HG03442 (cell line): Measurements from ENCODE around the gene KCNQ4.

Source experiments
- ATAC-seq: cut with Tn5 transposase; IDR thresholded peaks from one replicate; pipeline ENCODE4 v1.9.1; 2021; ENCODE audit warnings: mild to moderate bottlenecking, moderate library complexity; ENCODE audit not compliant: unreplicated experiment

Gene KCNQ4

DNA sequence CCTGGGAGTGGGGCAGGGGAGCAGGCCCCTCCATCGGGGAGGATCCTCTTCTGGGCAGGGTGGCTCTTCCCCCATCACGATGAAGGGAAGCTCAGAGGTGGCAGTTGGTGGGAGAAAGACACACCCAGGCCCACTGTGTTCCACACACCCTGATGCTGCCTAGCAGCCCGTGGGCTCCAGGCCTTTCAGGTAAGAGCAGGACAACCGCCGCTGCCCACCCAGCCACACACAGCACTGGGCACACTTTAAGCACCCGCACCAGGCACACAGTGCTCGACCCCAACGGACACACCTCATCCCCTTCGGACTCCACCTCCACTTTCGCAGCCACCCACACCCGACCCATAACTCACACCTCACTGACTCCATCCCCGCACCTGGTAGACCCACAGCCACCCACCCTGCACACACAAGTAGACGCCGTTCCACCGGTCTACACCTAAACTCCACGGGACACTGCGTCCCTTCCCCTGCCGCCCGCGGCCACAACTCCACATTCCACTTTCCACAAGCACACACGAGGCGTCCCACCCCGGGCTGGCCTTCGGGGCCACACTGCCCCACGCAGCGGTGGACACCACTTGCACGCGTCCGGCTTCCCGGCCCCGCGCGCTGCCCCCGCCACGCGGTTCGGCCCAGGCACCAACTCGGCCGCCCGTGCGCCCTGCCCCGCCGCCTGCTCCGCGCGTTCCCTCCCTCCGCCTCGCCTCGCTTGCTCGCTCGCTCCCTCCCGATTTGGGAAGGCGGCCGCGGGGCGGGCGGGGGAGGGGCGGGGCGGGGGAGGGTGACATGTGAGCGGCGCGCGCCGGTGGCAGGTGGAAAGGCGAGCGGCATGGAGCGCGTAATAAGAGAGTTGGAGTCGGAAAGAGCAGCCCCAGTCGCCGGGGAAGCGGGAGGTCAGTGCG is at the start of gene KCNQ4:
TSS of gene KCNQ4 (plus strand) at position 787 of the 905 bp plus-strand sequence. CDS start 307 bp downstream, outside the sequence.
- no peak for ATAC-seq

DNA sequence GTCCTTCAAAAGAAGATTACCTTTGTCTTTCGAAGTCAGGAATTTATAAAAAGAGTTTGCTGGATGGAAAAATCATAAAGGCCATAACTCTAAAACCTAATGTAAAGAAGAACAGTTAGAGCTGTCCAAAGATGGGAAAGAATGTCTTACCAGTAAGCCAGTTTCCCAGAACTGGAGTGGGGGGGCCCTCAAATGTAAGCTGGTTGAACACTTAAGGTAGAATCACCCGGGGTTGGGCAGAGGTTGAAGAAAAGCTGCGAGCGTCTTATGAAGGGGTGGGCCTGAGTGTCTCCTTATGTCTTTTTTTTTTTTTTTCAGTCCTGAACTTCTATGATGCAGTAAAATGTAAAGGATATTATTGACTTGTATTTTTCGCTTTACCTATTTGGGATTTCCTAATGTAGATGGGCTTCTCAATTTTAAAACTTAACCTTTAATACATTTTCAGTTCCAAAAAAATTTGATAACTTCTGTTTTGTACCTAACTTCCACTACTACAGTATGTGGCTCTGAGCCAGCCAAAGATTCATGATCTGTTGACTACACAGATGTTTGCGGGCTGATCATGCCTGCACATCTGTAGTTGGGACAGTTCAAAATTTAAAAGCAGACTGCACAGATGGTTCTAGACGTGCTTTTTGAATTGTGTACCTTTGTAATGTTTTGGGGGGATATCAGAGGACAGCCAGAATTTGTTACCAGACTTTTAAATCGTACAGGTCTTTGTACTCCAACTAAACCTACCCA is 48.5 kb upstream of the KCNQ4 start:
- no peak for ATAC-seq

DNA sequence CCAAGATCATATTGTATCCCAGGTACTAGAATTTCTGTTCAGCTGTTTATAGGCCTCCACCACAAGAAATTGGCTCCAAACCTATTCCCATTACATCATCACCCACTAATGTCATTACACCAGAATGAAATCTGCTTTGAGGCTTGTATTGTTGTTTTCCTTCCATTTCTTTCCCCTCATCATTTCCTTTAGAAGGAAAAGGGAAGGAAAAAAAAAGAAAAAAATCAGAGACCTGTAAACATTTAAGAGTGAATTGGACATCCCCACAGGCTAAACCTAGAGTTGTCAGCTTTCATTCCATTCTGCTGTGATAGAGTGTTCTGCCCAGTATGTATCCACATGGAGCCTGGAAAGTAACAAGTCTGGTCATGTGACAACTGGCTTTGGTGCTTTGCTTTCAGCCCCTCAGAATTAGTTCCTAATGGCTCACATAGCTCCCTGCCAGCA is 47.5 kb upstream of the KCNQ4 start:
- ATAC-seq, result no peak

DNA sequence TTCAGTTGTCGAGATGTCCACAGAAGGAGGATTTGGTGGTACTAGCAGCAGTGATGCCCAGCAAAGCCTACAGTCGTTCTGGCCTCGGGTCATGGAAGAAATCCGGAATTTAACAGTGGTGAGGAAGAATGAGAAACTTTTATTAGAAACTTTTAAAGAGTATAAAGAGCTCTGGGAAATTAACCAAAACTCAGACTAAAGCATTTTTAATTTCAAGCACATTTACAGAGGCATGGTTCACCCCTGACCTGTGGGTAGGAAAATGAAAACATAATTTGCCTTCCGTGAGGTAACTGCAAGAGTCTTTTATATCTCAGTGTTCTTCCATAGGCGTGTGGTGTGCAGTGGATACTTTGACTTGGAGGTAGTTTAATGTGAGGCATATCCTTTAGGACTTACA is 44.8 kb upstream of the KCNQ4 start:
- ATAC-seq, result no peak

DNA sequence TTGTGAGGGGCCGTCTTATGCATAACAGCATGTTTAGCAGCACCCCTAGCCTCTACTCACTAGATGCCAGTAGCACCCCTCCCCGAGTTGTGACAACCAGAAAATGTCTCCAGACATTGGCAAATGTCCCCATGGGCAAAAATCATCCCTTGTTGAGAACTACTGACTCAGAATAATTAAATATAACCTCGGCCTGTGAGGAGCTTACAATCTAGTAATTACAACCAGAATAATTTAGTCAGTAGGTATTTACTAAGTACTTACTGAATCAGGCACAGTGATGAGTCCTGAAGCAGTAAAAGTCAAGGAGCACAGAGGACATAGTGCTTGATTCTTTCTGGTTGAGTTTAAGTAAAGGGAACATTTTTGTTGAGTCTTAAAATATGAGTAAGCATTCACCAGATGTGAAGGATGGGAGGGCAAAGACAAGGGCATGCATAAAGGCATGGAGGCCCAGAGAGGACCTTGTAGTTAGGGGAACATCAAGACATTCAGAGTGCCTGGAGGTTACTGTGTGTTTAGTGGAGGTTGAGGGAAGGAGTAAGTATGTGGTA is 44.1 kb upstream of the KCNQ4 start:
- no peak for ATAC-seq

DNA sequence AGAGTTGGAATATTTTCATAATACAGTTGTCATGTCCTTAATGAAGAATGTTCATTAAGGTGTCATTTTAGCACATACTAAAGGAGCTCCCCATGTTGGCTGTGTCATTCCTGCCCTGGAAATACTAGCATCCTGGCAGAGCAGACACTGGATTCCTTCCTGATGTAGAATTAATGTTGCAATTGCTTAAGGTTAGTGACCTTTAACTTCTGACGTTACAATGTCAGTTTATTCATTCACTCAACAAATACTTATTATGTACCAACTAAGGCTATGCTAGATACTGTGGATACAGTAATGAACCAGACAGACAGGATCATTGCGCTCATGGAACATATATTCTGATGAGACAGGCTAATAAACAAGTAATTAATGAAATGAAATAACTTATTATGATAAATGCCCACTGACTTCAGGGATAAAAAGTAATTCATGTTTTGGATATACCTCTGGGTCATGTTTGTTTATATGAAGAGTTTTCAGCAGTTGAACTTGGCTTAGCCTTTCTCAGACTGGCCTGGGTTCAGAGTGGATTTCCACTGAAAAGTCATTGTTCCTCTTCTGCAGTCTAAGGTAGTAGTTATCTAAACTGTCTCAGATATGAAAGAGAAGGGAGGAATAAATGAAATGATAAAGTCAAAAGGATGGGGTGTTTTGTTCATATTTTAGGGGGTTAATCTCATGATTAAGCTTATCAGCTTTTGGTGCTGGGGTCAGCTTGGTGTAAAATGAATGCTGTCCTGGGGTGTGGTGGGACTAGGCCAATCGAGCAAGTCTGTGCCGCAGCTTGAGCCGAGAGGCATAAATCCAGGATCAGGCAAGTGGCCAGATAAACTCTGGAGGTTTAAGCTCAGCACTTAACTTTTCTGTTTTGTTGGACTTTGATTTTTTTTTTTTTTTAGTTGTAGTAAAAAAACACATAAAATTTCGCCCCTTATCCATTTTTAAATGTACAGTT is 43.3 kb upstream of the KCNQ4 start:
- no peak for ATAC-seq

DNA sequence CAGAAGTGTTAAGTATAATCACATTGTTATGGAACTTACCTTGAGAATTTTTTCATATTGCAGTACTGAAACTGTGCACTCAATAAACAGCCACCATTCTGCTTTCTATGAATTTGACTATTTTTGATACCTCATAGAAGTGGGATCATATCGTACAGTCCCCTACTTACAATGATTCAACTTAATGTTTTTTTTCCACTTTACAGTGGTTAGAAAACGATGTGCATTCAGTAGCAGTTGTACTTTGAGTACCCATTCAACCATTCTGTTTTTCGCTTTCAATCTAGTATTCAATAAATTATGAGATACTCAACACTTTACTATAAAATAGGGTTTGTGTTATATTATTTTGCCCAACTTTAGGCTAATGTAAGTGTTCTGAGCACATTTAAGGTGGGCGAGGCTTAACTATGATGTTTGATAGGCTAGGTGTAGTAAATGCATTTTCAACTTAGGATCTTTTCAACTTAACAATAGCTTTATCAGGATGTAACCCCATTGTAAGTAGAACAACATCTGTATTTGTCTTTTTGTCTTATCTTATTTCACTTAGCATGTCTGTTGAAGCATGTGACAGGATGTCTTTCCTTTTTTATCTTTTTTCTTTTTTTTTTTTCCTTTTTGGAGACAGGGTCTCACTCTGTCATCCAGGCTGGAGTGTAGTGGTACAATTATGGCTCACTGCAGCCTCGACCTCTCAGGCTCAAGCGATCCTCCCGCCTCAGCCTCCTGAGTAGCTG is 42.4 kb upstream of the KCNQ4 start:
- no peak for ATAC-seq

DNA sequence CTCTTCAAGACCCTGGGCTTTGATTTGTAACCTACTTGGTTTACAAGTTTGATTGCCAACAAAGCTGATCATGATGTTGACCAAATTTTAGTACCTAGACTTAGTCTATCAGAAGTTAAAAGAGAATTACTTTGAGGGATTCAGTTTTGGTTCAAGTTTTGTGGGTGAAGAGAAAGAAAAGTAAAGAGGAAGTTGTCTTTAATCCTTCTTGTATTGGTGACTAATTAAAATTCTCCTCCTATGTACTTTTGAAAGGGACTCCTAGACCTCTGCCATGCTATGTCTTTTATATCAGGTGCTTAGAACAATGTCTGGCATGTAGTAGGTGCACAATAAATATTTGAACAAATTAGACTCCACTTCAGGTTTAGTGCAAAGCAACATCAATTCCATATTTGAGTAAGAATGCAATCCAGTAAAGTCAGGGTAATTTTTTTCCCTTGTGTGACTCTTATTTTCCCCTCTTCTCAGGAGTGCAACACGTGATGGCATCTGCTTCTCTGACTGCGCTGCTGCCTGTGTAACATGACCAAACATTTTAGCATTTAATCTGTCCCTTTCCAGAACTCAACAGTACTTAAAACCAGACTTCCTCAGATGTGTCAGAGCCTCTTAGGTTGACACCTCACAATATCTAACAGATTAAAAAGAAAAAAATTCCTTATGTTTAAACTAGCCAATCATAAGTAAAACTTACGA is 41.1 kb upstream of the KCNQ4 start:
- ATAC-seq, result no peak

DNA sequence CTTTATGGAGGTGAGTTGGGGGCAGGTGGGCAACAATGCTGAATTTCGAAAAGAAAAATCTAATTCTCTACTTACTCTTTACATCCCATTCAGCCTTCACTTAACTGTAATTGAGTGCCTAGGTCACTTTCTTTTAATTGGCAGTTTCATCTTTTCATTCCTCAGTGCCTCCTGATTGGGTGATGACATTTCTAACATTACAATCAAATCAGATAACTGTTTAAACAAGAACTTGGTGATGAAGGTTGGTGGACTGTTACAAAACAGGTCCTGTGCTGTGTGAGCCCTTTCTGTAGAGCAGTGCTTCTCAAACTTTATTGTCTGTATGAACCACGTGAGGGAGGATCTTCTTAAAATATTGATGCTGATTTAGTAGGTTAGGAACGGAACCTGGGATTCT is 40.1 kb upstream of the KCNQ4 start:
- ATAC-seq, result no peak

DNA sequence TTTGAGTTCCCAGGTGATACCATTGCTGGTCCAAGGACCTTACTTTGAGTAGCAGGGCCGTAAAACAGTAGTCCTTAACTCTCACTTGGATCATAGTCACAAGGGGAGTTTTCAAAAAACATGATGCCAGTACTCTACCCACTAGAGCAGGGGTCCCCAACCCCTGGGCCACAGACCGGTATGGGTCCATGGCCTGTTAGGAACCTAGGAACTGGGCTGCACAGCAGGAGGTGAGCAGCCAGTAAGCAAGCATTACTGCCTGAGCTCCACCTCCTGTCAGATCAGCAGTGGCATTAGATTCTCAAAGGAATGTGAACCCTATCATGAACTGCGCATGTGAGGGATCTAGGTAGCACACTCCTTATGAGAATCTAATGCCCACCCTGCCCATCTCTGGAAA is 39.7 kb upstream of the KCNQ4 start:
- no peak for ATAC-seq

DNA sequence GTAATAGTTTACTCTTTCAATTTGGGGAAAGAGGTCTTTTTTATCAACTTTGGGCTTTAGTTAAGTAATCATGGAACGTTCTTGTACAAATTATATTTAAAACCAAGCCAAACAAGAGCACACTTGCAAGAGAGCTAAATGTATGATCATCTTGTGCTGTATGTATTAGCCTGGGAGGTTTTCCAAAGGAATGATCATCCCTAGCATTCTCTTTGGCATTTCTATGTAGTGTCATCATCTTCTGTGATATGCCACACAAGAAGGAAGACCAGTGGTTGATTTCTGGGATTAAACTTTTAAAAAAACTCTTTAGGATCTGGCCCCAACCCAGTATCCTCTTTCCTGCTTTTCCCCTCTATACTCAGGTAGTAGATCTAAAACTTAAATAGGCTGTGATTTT is 38.4 kb upstream of the KCNQ4 start:
- no peak for ATAC-seq

DNA sequence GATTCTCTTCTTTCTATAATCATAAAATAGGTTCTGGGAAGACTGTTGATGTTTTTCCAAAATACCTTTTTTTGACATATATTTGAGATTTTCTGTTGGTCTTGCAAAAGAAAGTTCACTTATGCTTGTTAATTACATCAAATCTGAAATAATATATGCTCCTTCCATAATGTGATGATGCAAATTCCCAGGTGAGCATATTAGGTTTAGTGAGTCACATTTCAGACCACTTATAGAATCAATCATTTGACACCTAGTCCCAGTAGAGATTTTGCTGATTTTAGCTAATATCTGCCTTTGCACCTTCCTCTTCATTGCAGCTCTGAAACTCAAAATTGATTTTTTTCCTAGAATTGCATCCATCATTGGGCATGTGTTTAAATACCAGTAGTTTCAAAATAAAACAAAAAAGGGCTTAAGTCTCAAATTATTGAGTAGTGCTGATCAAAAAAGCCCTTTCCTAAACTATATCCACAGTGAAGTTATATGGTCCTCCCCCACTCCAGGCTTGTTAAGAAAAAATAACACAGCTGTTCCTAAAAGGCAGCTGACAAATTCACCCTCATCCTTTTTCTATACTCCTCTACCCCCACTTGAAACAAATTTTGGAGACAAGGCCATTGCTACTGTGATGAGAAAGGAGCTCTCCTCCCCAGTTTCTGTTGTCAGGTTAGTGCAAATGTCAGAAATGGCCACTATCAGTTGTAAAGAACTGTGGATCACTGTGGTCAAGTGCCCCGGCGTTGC is 37.1 kb upstream of the KCNQ4 start:
- no peak for ATAC-seq

DNA sequence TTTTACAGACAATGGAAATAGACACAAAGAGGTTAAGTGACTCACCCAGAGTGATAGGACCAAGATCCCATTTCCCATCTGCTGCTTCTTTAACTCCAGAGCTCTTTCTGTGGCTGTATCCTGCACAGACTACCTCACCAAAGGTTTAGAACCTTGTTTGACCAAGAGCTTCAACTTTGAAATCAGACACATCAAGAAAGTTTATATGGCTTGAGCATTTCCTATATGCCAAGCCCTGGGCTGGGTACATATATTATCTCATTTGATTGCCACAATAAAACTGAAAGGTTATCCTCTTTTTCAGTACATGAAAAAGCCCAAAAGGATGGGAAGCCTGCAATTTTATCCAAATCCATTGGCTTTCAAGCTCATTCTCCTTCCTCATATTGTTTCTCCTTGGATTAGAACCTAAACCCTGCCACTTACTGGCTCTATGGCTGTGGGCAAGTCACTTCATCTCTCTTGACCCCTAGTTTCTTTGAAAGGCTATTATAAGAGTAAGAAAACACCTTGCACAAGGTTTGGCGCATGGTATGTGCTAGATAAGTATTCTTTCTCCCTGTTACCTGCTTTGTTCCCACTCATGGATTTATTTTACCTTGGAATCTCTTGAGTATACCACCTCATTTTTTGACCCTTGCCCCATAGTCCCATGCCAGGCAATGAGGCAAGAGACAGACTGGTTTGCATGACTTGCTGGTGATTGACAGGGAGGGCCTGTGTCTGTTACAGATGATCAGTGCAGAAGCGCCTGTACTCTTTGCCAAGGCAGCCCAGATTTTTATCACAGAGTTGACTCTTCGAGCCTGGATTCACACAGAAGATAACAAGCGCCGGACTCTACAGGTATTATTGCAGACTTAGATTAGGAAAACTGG is 34.5 kb upstream of the KCNQ4 start:
- no peak for ATAC-seq

DNA sequence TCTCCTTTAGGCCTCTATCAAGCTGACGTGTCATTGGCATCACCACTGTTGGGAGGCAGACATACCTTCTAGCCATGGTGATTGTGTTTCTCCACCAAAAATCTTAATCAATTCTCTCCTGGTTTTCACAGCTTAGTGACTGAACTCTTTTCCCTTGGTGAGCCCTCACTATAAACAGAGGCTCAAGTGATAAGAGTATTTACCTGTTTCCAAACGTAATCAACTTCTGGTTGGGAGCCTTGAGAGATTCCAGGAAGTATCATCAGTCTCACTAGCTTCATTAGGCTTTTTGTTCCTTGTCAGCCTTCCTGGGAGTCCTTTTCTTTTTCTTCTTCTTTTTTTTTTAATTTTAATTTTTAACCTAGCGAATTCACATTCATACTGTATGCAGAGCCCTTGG is 33.8 kb upstream of the KCNQ4 start:
- no peak for ATAC-seq

DNA sequence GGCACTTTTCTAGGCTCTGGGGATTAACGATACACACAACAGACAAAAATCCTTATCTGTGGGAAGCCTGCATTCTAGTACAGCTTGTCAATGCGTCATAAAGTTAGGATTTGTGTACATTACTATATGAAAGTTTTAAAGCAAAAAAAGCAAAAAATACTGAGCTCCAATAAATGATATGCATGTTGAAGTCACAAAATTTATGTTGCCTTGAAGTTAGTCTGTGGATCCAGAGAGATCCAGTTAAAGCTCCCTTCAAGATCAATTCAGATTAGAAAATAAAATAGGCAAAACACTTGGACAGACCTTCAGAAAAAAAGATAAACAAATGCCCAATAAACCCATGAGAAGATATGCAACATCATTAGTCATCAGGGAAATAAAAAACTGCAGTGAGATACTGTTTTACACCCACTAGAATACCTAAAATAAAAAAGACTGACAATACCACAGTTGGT is 33.1 kb upstream of the KCNQ4 start:
- ATAC-seq, result no peak

DNA sequence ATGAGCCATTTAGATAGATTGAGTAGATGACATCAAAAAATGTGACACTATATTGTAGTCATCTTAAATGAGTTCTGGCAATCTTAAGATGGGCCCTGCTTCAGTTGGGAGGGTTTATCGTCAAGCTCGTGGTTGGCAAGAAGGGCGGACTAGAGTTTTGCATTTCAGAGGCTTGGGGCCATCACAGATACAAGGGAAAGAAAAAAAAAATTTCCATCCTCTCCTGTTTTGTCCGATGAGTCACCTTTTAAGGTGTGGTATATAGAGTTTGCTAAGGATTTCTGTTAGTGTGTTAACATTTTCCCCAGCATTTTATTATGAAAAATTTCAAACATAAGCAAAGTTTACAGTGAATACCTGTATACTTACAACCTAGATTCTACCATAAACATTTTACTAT is 31.8 kb upstream of the KCNQ4 start:
- no peak for ATAC-seq

DNA sequence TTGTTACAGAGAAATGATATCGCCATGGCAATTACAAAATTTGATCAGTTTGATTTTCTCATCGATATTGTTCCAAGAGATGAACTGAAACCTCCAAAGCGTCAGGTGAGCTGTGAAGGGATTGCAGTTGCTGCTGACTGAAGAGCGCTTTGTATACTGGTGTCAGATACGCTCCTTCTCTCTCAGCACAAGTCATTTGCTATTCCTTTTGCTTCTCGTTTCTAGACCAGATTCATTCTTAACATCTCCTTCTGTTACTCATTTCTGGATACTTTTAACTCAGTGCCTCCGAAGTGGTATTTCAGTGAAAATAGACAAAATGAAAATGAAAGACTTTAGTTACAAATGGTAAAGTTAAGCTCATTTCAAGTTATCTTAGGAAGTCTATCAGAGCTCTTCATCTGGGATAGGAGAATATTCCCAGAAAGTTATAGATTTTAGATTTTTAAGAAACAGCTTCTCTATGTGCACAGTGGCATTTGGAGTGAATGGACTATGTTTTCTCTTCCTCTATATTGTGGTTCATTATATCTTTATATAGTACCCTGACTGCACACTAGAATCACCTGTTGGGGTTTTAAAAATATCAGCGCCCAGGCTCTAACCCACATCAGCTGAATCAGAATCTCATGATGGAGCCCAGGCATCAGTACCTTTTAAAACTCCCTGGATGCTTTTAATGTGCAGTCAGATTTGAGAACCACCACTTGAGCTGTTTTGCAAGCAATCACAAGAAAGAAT is 30.3 kb upstream of the KCNQ4 start:
- peak; percentile 50 for ATAC-seq
